NT2/D1 (cell line): ENCODE data around the gene ENTPD2.

Experiments used
- SUZ12 ChIP-seq: IDR thresholded peaks from 2 replicates; pipeline ENCODE4 v1.6.1; 2011; ENCODE audit not compliant: insufficient read length, insufficient read depth; ENCODE audit errors: extremely low read depth
- YY1 ChIP-seq: IDR thresholded peaks from 2 replicates; pipeline ENCODE4 v1.6.1; 2011; ENCODE audit not compliant: insufficient read length, insufficient read depth
- ZNF274 ChIP-seq: IDR thresholded peaks from 2 replicates; pipeline ENCODE4 v1.6.1; 2011; ENCODE audit warnings: mild to moderate bottlenecking, low read depth, low read length

DNA sequence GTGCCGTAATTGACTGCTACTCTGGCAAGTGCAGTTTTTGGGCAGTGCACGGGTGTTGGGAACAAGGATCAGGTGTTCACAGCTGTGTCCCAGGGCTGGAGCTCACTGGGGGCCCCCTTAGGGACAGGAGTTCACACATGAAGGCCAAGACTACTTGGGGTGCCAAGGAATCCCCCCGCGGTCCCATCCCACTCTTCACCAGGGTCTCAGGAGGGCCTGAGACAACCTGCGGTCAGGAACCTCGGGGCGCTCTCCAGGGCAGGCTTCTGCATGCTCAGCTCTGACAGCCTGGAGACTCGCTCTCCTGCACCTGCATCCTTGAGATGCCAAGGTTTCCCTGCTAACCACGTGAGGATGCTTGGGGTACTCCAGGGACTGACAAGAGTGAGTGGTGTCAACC lies 30.7 kb upstream of the ENTPD2 start:
- TF ChIP-seq ZNF274 (no peak), SUZ12 (no peak), YY1 (no peak)
